Smooth muscle cell (in vitro differentiated cells): Measurements from ENCODE around the gene NREP. TPM values are rescaled to one million over a fixed set of nuclear protein-coding genes. Genes with fewer than 3 reads are reported as not detected.

Experiments used
- DNase-seq: peaks from one replicate; lab custom pipeline; 2025; ENCODE audit not compliant: unreplicated experiment; lab: John Stamatoyannopoulos, UW
- H2AFZ ChIP-seq: fragments of 200-600 bp; sonication (generic); 2 replicates; pipeline ENCODE4 v1.6.0; 2016; ENCODE audit warnings: antibody characterized with exemption, low read depth, mild to moderate bottlenecking
- H3F3A ChIP-seq: fragments of 200-600 bp; sonication (generic); 2 replicates; pipeline ENCODE4 v1.6.0; 2017; ENCODE audit warnings: antibody characterized with exemption, low read depth
- H3K27ac ChIP-seq: fragments of 200-600 bp; sonication (generic); 2 replicates; pipeline ENCODE4 v1.5.1; 2016; ENCODE audit warnings: low read depth, mild to moderate bottlenecking
- H3K27me3 ChIP-seq: fragments of 200-600 bp; sonication (generic); 2 replicates; pipeline ENCODE4 v1.6.1; 2016; ENCODE audit warnings: low read depth, mild to moderate bottlenecking
- H3K36me3 ChIP-seq: fragments of 200-600 bp; sonication (generic); 2 replicates; pipeline ENCODE4 v1.5.1; 2016; ENCODE audit warnings: low read depth
- H3K4me1 ChIP-seq: fragments of 200-600 bp; sonication (generic); 2 replicates; pipeline ENCODE4 v1.5.1; 2016; ENCODE audit warnings: low read depth
- H3K4me2 ChIP-seq: fragments of 200-600 bp; sonication (generic); 2 replicates; pipeline ENCODE4 v1.6.0; 2016; ENCODE audit warnings: mild to moderate bottlenecking
- H3K4me3 ChIP-seq: fragments of 200-600 bp; sonication (generic); 2 replicates; pipeline ENCODE4 v1.5.1; 2016; ENCODE audit warnings: mild to moderate bottlenecking
- H3K79me2 ChIP-seq: fragments of 200-600 bp; sonication (generic); 2 replicates; pipeline ENCODE4 v1.6.0; 2016; ENCODE audit warnings: low read depth, mild to moderate bottlenecking
- H3K9ac ChIP-seq: fragments of 200-600 bp; sonication (generic); 2 replicates; pipeline ENCODE4 v1.6.0; 2016; ENCODE audit warnings: low read depth
- H3K9me3 ChIP-seq: fragments of 200-600 bp; sonication (generic); replicated peaks from 2 replicates; pipeline ENCODE4 v1.5.1; 2016; ENCODE audit warnings: low read depth
- H4K20me1 ChIP-seq: fragments of 200-600 bp; sonication (generic); 2 replicates; pipeline ENCODE4 v1.6.0; 2016; ENCODE audit warnings: low read depth
- WGBS: methylation state at CpG from one replicate; pipeline ENCODE4 v1.1.7; 2016; ENCODE audit warnings: low lambda C conversion rate; 5-methylcytosine and 5-hydroxymethylcytosine counted together
- polyA plus RNA-seq: library from polyadenylated mRNA; unstranded; fragments of >200 nt; fragmentation: Nextera tagmentation; extraction: Ambion mirVana; gene quantifications from 2 replicates; pipeline ENCODE4 v1.2.1, GENCODE V29; 2016
- total RNA-seq: library from RNA; depleted of rRNA; stranded (reverse); fragments of >200 nt; gene quantifications from 2 replicates; pipeline ENCODE4 v1.2.3, GENCODE V29; 2014
- TF ChIP-seq, protein P1 (sequence below): fragments of 200-600 bp; sonication (generic); IDR thresholded peaks from 2 replicates; pipeline ENCODE4 v1.5.1; 2017; ENCODE audit warnings: borderline replicate concordance, mild to moderate bottlenecking, antibody characterized with exemption; ENCODE audit not compliant: insufficient read depth, poor library complexity, severe bottlenecking

The NREP gene
- total and polyA plus RNA-seq, 2 experiments from 2014 or later = 191 to 270 TPM

DNA sequence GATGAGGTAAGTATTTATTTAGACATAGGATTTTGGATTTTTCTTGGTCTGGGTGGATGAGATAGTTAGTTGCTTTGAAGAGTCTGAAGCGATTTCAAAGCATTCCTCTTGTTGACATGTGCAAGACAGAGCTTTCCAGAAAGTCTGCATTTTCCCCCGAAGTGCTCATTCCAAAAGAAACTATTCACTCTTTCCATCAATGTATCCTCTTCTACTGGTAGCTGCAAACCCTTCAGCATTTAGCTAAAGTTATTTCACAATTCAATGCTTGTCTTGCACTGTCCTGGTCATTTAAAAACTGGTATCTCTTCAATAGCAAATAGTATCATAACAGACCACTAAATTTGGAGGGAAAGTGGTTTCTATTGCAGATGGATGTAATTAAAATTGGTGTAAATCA is 13.0 kb downstream of the NREP start:
- peak overlapping the region; percentile 86 for H3K27ac ChIP-seq
- 0% methylated on average over 2 of the region's 2 CpGs for WGBS

DNA sequence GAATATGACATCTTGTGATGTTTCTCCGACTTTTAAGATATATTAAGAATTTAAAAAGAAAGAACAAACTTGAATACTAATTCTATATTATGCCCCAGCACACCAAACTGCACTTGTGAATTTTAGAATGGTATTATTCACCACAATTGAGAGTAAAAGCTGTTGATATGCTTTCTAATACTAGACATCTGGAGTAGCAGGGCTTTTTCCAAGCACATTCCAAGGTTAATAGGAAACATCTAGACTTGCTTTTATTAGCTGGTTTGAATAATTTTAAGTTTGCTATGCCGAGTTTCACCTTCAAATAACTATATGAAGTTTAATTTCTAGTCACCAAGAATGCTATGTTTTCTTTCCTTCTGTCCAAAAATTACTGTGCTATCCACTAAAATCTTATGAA is 13.5 kb downstream of the NREP start:
- Histone ChIP-seq H3K9me3 (no peaks in the 10 kb centered on the region), H3K9ac (peak overlapping the region; percentile 17), H4K20me1 (no peaks in the 10 kb centered on the region), H3K4me1 (peaks cover 39% of the 10 kb centered on the region), H3K4me3 (peak overlapping the region; percentile 5), H2AFZ (no peak overlapping the region), H3K27me3 (no peaks in the 10 kb centered on the region), H3K27ac (peak overlapping the region; percentile 86), H3F3A (peaks cover 17% of the 10 kb centered on the region), H3K36me3 (no peaks in the 10 kb centered on the region), H3K4me2 (peak overlapping the region; percentile 70), H3K79me2 (peaks cover 65% of the 10 kb centered on the region)
- DNase-seq = no peak
- TF ChIP-seq, protein P1, sequence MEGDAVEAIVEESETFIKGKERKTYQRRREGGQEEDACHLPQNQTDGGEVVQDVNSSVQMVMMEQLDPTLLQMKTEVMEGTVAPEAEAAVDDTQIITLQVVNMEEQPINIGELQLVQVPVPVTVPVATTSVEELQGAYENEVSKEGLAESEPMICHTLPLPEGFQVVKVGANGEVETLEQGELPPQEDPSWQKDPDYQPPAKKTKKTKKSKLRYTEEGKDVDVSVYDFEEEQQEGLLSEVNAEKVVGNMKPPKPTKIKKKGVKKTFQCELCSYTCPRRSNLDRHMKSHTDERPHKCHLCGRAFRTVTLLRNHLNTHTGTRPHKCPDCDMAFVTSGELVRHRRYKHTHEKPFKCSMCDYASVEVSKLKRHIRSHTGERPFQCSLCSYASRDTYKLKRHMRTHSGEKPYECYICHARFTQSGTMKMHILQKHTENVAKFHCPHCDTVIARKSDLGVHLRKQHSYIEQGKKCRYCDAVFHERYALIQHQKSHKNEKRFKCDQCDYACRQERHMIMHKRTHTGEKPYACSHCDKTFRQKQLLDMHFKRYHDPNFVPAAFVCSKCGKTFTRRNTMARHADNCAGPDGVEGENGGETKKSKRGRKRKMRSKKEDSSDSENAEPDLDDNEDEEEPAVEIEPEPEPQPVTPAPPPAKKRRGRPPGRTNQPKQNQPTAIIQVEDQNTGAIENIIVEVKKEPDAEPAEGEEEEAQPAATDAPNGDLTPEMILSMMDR = no peak
- 55% methylated on average over 2 of the region's 2 CpGs for WGBS

More for the DNA sequence above, 13.0 kb downstream of the NREP start:
- no peak for DNase-seq
- Histone ChIP-seq H3K79me2 (peaks cover 60% of the 10 kb centered on the region), H3K4me3 (no peak overlapping the region), H3K4me1 (peaks cover 39% of the 10 kb centered on the region), H3F3A (peaks cover 22% of the 10 kb centered on the region), H3K9ac (peak overlapping the region; percentile 53), H3K9me3 (no peaks in the 10 kb centered on the region), H3K36me3 (no peaks in the 10 kb centered on the region), H4K20me1 (no peaks in the 10 kb centered on the region), H2AFZ (no peak overlapping the region), H3K4me2 (peak overlapping the region; percentile 70), H3K27me3 (no peaks in the 10 kb centered on the region)
- TF ChIP-seq, protein P1 = no peak

DNA sequence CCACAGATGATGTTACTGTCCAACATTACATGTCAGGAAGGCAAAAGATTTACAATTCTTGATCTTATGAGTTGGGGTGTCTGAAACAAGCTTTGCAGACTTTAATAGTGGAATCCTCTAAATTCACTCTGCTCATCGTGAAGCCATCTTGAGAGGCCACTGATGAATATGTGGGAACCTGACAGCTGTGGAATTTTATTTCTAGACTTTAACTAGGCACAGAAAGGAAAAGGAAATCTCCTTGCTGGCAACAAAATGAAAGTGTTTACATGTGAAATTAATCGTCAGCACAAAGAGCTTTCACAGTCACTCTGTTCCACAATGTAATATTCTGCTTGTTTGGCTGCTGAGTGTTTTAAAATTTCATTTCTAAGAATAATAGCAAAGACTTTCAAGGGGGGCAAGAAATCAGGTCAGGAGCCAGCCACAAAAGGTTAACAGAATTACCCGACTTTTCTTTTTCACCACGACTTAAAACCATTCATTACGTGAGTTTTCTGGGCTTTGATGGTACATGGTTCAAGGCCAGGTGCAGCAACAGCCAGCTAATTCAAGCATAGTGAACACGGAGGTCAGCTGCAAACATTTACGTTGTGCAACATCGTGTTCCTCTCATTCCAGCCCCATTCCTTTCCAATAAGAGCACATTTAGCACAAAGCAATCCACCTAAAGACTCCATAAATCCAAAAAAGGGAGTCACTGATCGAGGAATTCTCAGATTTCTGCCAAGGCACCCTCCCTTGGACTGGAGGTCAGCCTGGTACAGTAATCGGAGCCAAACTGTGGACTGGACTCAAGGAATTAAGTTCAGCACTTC is 14.6 kb downstream of the NREP start:
- Histone ChIP-seq H3K4me2 (peak overlapping the region; percentile 70), H3K9ac (peak overlapping the region; percentile 45), H4K20me1 (no peaks in the 10 kb centered on the region), H3K27ac (peak overlapping the region; percentile 86), H3K36me3 (no peaks in the 10 kb centered on the region), H3K79me2 (peaks cover 67% of the 10 kb centered on the region), H3K9me3 (no peaks in the 10 kb centered on the region), H3K4me1 (peaks cover 50% of the 10 kb centered on the region), H2AFZ (no peak overlapping the region), H3K4me3 (peak overlapping the region; percentile 5), H3K27me3 (no peaks in the 10 kb centered on the region), H3F3A (peaks cover 16% of the 10 kb centered on the region)
- no peak for DNase-seq
- TF ChIP-seq, protein P1 = no peak
- WGBS = 62% methylated on average over 10 of the region's 10 CpGs
